ENCODE measurements around the gene RTL1.

The RTL1 gene

GRCh38 chr14:100832311-100832960, 71.1 kb downstream of the RTL1 start:
- Histone ChIP-seq H3K9me3 (ENCODE audit: insufficient read depth, low read length, severe bottlenecking) (peaks cover 4% of the 10 kb centered on the region), H3K36me3 (ENCODE audit: insufficient read depth, low read length) (no peaks in the 10 kb centered on the region), H4K20me1 (ENCODE audit: insufficient read depth, low read length) (0 out of 2 replicates have a peak, but pooled peaks cover 5% of the 10 kb centered on the region), H3K27me3 (ENCODE audit: insufficient read depth, low read length, poor library complexity) (peaks cover 14% of the 10 kb centered on the region), H2AFZ (ENCODE audit: low read depth, low read length) (no peak overlapping the region), H3K4me1 (ENCODE audit: insufficient read depth, low read length) (no peaks in the 10 kb centered on the region), H3K79me2 (ENCODE audit: insufficient read depth, low read length) (no peaks in the 10 kb centered on the region), H3K27ac (ENCODE audit: low read length) (no peak overlapping the region), H3K9ac (ENCODE audit: low read depth, low read length) (no peak overlapping the region), H3K4me3 (ENCODE audit: low read depth in 1 of 2, low read length in 2 of 2) (no peak overlapping the region), H3K4me2 (ENCODE audit: insufficient read depth, low read length) (no peak overlapping the region)
- ATAC-seq (ENCODE audit: insufficient read depth, low read depth): no peak
- no peak for DNase-seq
- TF ChIP-seq CTCF (IDR thresholded peaks at IDR 0.05; ENCODE audit: borderline replicate concordance, extremely low read depth, low read length, poor library complexity, severe bottlenecking): no peak
- no peak for TF ChIP-seq EZH2 (IDR thresholded peaks at IDR 0.05; ENCODE audit: borderline replicate concordance, low read depth, low read length, severe bottlenecking)

- no peaks in the 10 kb centered on the region for H3K4me1 ChIP-seq (ENCODE audit: insufficient read depth, low read length)
- H3K27ac ChIP-seq (ENCODE audit: low read length): no peak overlapping the region
- ATAC-seq (ENCODE audit: insufficient read depth, low read depth) (no peak), DNase-seq (no peak)
- no peak overlapping the region for H2AFZ ChIP-seq (ENCODE audit: low read depth, low read length)
- H3K9me3 ChIP-seq (ENCODE audit: insufficient read depth, low read length, severe bottlenecking): peaks cover 12% of the 10 kb centered on the region
- no peaks in the 10 kb centered on the region for H3K36me3 ChIP-seq (ENCODE audit: insufficient read depth, low read length)
- no peak overlapping the region for H3K4me2 ChIP-seq (ENCODE audit: insufficient read depth, low read length)
- no peak overlapping the region for H3K4me3 ChIP-seq (ENCODE audit: low read depth in 1 of 2, low read length in 2 of 2)
- H3K9ac ChIP-seq (ENCODE audit: low read depth, low read length): no peak overlapping the region
- no peaks in the 10 kb centered on the region for H3K79me2 ChIP-seq (ENCODE audit: insufficient read depth, low read length)
- TF ChIP-seq CTCF (IDR thresholded peaks at IDR 0.05; ENCODE audit: borderline replicate concordance, extremely low read depth, low read length, poor library complexity, severe bottlenecking): no peak
- no peak for TF ChIP-seq EZH2 (IDR thresholded peaks at IDR 0.05; ENCODE audit: borderline replicate concordance, low read depth, low read length, severe bottlenecking)
- peaks cover 14% of the 10 kb centered on the region for H3K27me3 ChIP-seq (ENCODE audit: insufficient read depth, low read length, poor library complexity)
- H4K20me1 ChIP-seq (ENCODE audit: insufficient read depth, low read length): 0 out of 2 replicates have a peak, but pooled peaks cover 3% of the 10 kb centered on the region
Observed at GRCh38 chr14:100830681-100831080, 72.8 kb downstream of the RTL1 start.

Data from DND-41 (cell line).